ENCODE data around the gene FERMT2. TPM values are rescaled to one million over a fixed set of nuclear protein-coding genes. Genes with fewer than 3 reads are reported as not detected.

The FERMT2 gene
- polyA plus RNA-seq, 1 donor (not counting 4 experiments of a cell fraction or from before 2014, with no cell fraction given) = 19.6 TPM

DNA sequence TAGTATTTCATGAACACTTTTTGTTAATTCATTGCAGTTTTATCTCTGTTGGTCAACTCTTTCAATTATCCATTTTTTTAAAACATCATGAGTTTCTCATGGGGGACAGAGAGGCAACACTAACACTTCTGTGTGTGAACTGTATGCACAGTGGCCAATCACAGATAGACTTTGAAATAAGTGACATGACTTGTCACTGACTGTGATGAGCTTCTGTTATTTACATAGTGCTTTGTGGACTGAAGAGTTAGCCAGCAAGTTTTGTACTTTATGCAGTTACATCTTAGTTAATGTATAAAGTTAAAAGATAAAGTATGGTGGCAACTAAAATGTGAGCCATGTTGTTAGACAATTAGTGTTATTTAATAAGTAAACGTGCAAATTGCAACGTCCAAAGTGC is 16.1 kb downstream of the FERMT2 start:
- DNase-seq (ENCODE audit: low read depth, low spot score) (no peak), FAIRE-seq (no peak)
- dilution Hi-C loops (cut with MboI; ENCODE audit: extremely low pct_ligation_motif_present, low sequenced_read_pairs) = no loop called here
- Histone ChIP-seq H3K36me3 (ENCODE audit: control insufficient read depth in 2 of 2, extremely low read depth in 1 of 2, insufficient read depth in 2 of 2, low read length in 2 of 2) (no peaks in the 10 kb centered on the region), H3K9me3 (ENCODE audit: control insufficient read depth, low read depth, low read length) (no peaks in the 10 kb centered on the region), H3K27me3 (ENCODE audit: control insufficient read depth, extremely low read depth, insufficient read depth, low read length) (no peaks in the 10 kb centered on the region), H3K9ac (ENCODE audit: control insufficient read depth, extremely low read depth, insufficient read depth, low read length) (no peak overlapping the region), H3K27ac (ENCODE audit: control insufficient read depth, insufficient read depth, low read length) (no peak overlapping the region), H3K9me1 (ENCODE audit: control insufficient read depth, extremely low read depth, insufficient read depth, low read length) (no peaks in the 10 kb centered on the region), H3K79me2 (ENCODE audit: control insufficient read depth, insufficient read depth, low read length) (no peaks in the 10 kb centered on the region), H3K4me1 (ENCODE audit: control insufficient read depth, extremely low read depth, insufficient read depth, low read length) (no peaks in the 10 kb centered on the region), H3K4me3 (ENCODE audit: control insufficient read depth in 2 of 3, extremely low read depth in 1 of 3, insufficient read depth in 2 of 3, low read depth in 1 of 3, low read length in 3 of 3) (no peak overlapping the region), H4K20me1 (ENCODE audit: control insufficient read depth, extremely low read depth, insufficient read depth, low read length) (no peaks in the 10 kb centered on the region), H3K4me2 (ENCODE audit: control insufficient read depth, extremely low read depth, insufficient read depth, low read depth, low read length) (no peak overlapping the region), H2AFZ (ENCODE audit: control insufficient read depth, low read length) (no peak overlapping the region)
- TF ChIP-seq, protein P1, sequence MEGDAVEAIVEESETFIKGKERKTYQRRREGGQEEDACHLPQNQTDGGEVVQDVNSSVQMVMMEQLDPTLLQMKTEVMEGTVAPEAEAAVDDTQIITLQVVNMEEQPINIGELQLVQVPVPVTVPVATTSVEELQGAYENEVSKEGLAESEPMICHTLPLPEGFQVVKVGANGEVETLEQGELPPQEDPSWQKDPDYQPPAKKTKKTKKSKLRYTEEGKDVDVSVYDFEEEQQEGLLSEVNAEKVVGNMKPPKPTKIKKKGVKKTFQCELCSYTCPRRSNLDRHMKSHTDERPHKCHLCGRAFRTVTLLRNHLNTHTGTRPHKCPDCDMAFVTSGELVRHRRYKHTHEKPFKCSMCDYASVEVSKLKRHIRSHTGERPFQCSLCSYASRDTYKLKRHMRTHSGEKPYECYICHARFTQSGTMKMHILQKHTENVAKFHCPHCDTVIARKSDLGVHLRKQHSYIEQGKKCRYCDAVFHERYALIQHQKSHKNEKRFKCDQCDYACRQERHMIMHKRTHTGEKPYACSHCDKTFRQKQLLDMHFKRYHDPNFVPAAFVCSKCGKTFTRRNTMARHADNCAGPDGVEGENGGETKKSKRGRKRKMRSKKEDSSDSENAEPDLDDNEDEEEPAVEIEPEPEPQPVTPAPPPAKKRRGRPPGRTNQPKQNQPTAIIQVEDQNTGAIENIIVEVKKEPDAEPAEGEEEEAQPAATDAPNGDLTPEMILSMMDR (optimal IDR thresholded peaks at IDR 0.05 in 1 of 3, IDR thresholded peaks at IDR 0.05 in 1 of 3, conservative IDR thresholded peaks at IDR 0.05 in 1 of 3; ENCODE audit: extremely low read depth in 1 of 3, insufficient read depth in 2 of 3, low read length in 3 of 3) = no peak
- TF ChIP-seq EZH2 (IDR thresholded peaks at IDR 0.05; ENCODE audit: low read length) = no peak

DNA sequence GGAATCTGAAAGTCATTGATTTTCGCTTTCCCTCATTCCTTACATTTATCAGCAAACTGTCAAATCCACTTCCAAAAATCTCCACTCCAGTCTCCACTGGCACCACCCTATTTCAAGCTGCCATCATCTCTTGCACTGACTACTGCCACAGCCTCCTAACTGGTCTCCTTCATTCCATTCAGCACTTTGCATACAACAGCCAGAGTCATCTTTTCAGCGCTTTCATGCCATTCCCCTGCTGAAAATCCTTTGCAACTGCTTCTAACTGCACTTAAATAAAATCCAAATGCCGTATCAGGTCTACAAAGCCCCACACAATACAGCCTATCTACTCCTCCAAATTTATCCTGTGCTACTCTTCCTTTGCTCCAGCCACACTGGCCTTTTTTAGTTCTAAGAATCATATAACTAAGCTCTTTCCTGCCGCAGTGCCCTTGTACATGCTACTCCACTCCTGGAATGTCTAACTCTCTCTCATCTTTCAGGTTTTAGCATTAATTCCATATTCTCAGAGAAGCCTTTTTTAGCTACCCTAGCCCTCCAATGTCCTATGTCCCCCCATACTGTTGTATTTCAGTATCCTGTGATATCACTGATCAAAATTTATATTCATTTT is 21.6 kb downstream of the FERMT2 start:
- Histone ChIP-seq H3K36me3 (ENCODE audit: control insufficient read depth in 2 of 2, extremely low read depth in 1 of 2, insufficient read depth in 2 of 2, low read length in 2 of 2) (no peaks in the 10 kb centered on the region), H3K4me2 (ENCODE audit: control insufficient read depth, extremely low read depth, insufficient read depth, low read depth, low read length) (no peak overlapping the region), H2AFZ (ENCODE audit: control insufficient read depth, low read length) (no peak overlapping the region), H3K9me3 (ENCODE audit: control insufficient read depth, low read depth, low read length) (no peaks in the 10 kb centered on the region), H4K20me1 (ENCODE audit: control insufficient read depth, extremely low read depth, insufficient read depth, low read length) (no peaks in the 10 kb centered on the region), H3K79me2 (ENCODE audit: control insufficient read depth, insufficient read depth, low read length) (peaks cover 8% of the 10 kb centered on the region), H3K9me1 (ENCODE audit: control insufficient read depth, extremely low read depth, insufficient read depth, low read length) (no peaks in the 10 kb centered on the region), H3K27me3 (ENCODE audit: control insufficient read depth, extremely low read depth, insufficient read depth, low read length) (no peaks in the 10 kb centered on the region), H3K4me1 (ENCODE audit: control insufficient read depth, extremely low read depth, insufficient read depth, low read length) (no peaks in the 10 kb centered on the region), H3K4me3 (ENCODE audit: control insufficient read depth in 2 of 3, extremely low read depth in 1 of 3, insufficient read depth in 2 of 3, low read depth in 1 of 3, low read length in 3 of 3) (no peak overlapping the region), H3K9ac (ENCODE audit: control insufficient read depth, extremely low read depth, insufficient read depth, low read length) (no peak overlapping the region), H3K27ac (ENCODE audit: control insufficient read depth, insufficient read depth, low read length) (no peak overlapping the region)
- TF ChIP-seq, protein P1 (optimal IDR thresholded peaks at IDR 0.05 in 1 of 3, IDR thresholded peaks at IDR 0.05 in 1 of 3, conservative IDR thresholded peaks at IDR 0.05 in 1 of 3; ENCODE audit: extremely low read depth in 1 of 3, insufficient read depth in 2 of 3, low read length in 3 of 3) = no peak
- no peak for TF ChIP-seq EZH2 (IDR thresholded peaks at IDR 0.05; ENCODE audit: low read length)
- DNase-seq (ENCODE audit: low read depth, low spot score) (no peak), FAIRE-seq (no peak)
- dilution Hi-C loops (cut with MboI; ENCODE audit: extremely low pct_ligation_motif_present, low sequenced_read_pairs) = no loop called here
